GM12873 (cell line): Measurements from ENCODE around the gene GNAS-AS1.

Experiments used
- TF ChIP-seq, protein P1 (sequence below): IDR thresholded peaks from 2 replicates; pipeline ENCODE4 v1.5.1; 2012; ENCODE audit warnings: low read depth, mild to moderate bottlenecking, moderate library complexity, low read length, control low read depth; ENCODE audit not compliant: insufficient read depth; ENCODE audit errors: missing control alignments

GNAS-AS1 gene

DNA sequence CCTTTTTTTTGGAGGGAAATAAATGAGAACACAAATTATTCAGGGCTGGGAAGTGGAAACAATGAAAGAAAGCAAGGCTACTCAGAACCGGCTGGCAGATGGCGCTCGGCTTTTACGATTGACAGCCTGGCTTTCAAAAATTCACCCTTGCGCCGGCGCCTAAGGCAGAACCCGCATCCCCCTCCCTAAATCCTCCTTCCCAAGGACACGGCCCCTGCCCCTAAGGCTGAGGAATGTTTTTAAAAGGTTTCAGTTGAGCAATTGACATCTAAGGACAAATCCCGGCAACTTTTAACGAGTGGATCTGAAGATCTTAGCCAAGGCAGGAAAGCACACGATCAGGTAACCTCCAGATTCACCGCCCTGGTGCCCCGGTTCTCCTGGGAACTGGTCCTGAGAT lies 18.1 kb upstream of the GNAS-AS1 start:
- TF ChIP-seq, protein P1, sequence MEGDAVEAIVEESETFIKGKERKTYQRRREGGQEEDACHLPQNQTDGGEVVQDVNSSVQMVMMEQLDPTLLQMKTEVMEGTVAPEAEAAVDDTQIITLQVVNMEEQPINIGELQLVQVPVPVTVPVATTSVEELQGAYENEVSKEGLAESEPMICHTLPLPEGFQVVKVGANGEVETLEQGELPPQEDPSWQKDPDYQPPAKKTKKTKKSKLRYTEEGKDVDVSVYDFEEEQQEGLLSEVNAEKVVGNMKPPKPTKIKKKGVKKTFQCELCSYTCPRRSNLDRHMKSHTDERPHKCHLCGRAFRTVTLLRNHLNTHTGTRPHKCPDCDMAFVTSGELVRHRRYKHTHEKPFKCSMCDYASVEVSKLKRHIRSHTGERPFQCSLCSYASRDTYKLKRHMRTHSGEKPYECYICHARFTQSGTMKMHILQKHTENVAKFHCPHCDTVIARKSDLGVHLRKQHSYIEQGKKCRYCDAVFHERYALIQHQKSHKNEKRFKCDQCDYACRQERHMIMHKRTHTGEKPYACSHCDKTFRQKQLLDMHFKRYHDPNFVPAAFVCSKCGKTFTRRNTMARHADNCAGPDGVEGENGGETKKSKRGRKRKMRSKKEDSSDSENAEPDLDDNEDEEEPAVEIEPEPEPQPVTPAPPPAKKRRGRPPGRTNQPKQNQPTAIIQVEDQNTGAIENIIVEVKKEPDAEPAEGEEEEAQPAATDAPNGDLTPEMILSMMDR = peak; percentile 23

DNA sequence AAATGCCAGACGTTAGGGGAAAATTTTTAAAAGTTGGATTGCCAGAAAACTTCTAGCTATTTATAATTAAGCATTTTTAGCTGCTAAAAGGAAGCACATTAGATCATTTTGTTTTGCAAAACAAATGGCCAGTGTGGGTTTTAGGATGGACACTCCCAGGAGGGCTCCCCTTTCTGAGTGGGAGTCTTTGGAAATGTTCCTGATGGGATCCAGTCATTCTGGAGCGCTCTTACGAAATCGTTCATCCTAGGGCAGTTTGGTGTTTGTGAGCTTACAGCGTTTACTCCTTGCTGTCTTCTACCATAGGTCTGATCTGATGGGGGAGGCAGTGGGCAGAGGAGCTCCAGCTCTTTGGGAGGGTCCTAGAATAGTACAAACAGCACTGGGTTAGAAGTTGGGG lies 16.5 kb upstream of the GNAS-AS1 start:
- TF ChIP-seq, protein P1 = no peak

DNA sequence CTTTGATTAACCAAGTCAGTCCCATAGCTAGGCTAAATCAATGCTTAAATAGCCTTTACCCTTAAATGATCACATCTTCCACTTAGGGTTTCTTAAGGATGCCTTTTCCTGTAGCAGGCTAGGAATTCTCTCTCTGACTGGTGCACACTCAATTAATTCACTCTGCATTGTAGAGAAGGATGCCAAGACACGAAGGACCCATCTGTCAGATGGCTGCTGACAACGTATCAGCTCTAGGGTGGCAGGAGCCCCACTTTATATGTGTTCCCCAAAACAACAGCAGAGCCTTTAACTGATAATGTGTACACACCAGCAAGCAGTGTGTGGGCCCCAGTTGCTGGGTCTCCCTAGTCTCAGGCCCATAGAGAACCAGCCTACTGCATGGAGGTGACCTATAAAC lies 15.1 kb upstream of the GNAS-AS1 start:
- TF ChIP-seq, protein P1 = no peak

DNA sequence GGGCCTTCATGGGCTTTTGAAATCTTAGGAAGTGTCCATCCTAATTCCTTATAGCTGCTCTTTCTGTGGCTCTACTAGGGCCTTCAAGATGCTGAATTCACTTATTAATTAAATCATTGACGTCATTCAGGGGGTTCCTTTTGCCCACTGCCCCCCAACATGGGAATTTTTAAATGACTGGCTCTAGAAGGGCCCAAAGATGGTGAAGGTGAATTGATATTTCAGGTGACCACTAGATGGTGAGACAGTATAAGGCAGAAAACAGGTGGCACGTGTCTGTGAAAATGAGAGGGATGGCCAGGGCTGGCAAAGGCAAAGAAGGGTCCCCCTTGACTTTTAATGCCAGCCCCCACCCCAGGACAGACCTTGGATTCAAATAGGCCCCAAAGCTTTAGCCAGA lies 13.6 kb upstream of the GNAS-AS1 start:
- TF ChIP-seq, protein P1 = peak; percentile 56

DNA sequence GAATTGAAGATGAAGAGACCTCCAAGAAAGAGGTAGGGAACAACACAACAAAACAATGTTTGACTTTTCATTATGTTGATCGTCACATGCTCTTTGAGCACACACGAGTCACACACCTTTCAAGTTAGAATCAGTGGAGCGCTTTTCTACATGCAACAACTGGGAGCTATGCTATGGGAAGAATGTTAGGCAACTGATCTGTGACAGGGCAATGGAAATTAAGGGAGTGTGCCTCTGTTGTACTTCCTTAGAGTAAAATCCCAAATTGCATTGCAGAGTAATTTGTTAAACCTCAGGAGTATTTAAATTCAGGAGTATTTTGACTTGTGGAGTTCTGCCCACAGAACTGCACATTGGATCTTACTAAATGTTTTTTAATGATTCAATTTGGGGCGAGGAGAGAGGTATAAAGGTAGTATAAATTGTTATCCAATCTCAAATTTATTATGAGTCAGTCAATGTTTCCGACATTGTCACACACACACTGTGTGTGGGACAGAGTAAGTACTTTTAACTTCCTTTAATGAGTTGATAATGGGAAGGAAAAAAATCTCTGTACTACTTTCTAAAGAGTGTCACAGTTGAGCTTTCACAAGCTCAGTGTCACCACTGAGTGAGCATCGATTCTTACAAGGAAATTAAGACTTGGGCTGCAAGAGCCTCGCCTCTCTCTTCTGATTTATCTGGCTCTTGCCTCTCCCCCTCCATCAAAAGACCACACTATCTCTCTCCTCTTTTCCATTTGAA lies 12.5 kb upstream of the GNAS-AS1 start:
- TF ChIP-seq, protein P1 = no peak

DNA sequence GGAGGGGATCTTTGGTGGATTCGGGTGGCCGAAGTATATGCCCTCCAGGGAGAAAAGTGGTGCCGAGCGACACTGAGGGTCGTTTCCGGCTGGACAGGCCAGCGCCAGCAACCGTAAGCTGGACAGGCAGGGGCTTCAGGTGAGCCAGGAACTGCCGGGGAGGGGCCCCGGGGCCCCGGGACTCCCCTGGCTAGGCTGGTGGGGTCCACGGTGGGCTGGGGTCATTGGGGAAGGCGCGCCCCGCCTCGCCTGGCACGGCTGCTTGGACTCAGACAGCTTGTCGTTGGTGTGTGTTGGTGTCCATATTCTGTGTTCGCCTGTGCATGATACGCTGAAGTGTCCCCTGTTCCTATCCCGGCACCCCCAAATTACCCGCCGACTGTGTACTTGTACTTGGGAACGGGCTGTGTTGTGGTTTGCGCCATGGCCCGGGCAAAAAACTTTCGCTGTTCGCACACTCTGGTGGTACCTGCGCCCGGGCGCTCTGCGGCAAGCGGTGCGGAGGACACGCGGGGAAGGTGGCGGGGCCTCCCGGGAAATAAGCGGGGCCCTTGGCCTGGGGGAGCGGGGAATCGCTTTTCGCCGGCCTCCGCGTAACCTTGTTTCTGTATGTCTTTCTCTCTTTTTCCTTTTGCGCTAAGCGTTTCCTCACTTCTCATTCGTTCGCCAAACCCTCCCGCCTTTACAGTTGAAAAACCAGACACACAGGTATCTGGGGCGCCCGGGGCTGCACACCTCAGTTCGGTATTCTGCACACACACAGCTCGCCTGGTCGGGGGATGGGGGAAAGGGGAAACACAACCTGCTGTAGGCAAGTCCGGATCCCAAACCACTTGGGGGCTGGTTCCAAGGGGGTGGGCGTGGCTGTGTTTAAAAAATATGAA lies 5.0 kb upstream of the GNAS-AS1 start:
- TF ChIP-seq, protein P1 = no peak
